ENCODE measurements around the gene SULF2. TPM values are rescaled to one million over a fixed set of nuclear protein-coding genes. Genes with fewer than 3 reads are reported as not detected.

Gene SULF2
- total RNA-seq, 1 donor from 2014 or later, result 62.1 TPM

- Mint-ChIP-seq H3K9me3 (ENCODE audit: unreplicated experiment) (no peaks in the 10 kb centered on the region), H3K36me3 (ENCODE audit: low read depth, unreplicated experiment) (peaks cover 4% of the 10 kb centered on the region), H3K4me1 (ENCODE audit: unreplicated experiment) (no peaks in the 10 kb centered on the region), H3K27me3 (ENCODE audit: unreplicated experiment) (peaks cover 7% of the 10 kb centered on the region), H3K4me3 (ENCODE audit: unreplicated experiment) (no peak overlapping the region), H3K27ac (ENCODE audit: unreplicated experiment) (no peak overlapping the region)
- no peak for DNase-seq (ENCODE audit: low spot score)
- no peak for TF ChIP-seq CTCF (IDR thresholded peaks at IDR 0.05; ENCODE audit: unreplicated experiment)
Observed at GRCh38 chr20:47736570-47737152, 48.6 kb downstream of the SULF2 start.

GRCh38 chr20:47735412-47736400 lies 49.6 kb downstream of the SULF2 start:
- no peak for TF ChIP-seq CTCF (IDR thresholded peaks at IDR 0.05; ENCODE audit: unreplicated experiment)
- Mint-ChIP-seq H3K36me3 (ENCODE audit: low read depth, unreplicated experiment) (peaks cover 4% of the 10 kb centered on the region), H3K27me3 (ENCODE audit: unreplicated experiment) (peaks cover 8% of the 10 kb centered on the region), H3K9me3 (ENCODE audit: unreplicated experiment) (no peaks in the 10 kb centered on the region), H3K27ac (ENCODE audit: unreplicated experiment) (no peak overlapping the region), H3K4me1 (ENCODE audit: unreplicated experiment) (no peaks in the 10 kb centered on the region), H3K4me3 (ENCODE audit: unreplicated experiment) (no peak overlapping the region)
- no peak for DNase-seq (ENCODE audit: low spot score)

GRCh38 chr20:47734870-47735269 lies 50.4 kb downstream of the SULF2 start:
- Mint-ChIP-seq H3K9me3 (ENCODE audit: unreplicated experiment) (no peaks in the 10 kb centered on the region), H3K27ac (ENCODE audit: unreplicated experiment) (no peak overlapping the region), H3K27me3 (ENCODE audit: unreplicated experiment) (peaks cover 6% of the 10 kb centered on the region), H3K36me3 (ENCODE audit: low read depth, unreplicated experiment) (peaks cover 4% of the 10 kb centered on the region), H3K4me3 (ENCODE audit: unreplicated experiment) (no peak overlapping the region), H3K4me1 (ENCODE audit: unreplicated experiment) (no peaks in the 10 kb centered on the region)
- no peak for DNase-seq (ENCODE audit: low spot score)
- TF ChIP-seq CTCF (IDR thresholded peaks at IDR 0.05; ENCODE audit: unreplicated experiment), result no peak

- Mint-ChIP-seq H3K4me3 (ENCODE audit: unreplicated experiment) (no peak overlapping the region), H3K27ac (ENCODE audit: unreplicated experiment) (no peak overlapping the region), H3K36me3 (ENCODE audit: low read depth, unreplicated experiment) (peaks cover 7% of the 10 kb centered on the region), H3K4me1 (ENCODE audit: unreplicated experiment) (no peaks in the 10 kb centered on the region), H3K9me3 (ENCODE audit: unreplicated experiment) (no peaks in the 10 kb centered on the region), H3K27me3 (ENCODE audit: unreplicated experiment) (peaks cover 8% of the 10 kb centered on the region)
- DNase-seq (ENCODE audit: low spot score), result no peak
- no peak for TF ChIP-seq CTCF (IDR thresholded peaks at IDR 0.05; ENCODE audit: unreplicated experiment)
Observed at GRCh38 chr20:47733892-47734291, 51.4 kb downstream of the SULF2 start.

GRCh38 chr20:47730744-47731143 lies 54.5 kb downstream of the SULF2 start:
- H3K4me3 Mint-ChIP-seq (ENCODE audit: unreplicated experiment), result no peak overlapping the region
- no peaks in the 10 kb centered on the region for H3K9me3 Mint-ChIP-seq (ENCODE audit: unreplicated experiment)
- H3K27me3 Mint-ChIP-seq (ENCODE audit: unreplicated experiment), result peaks cover 3% of the 10 kb centered on the region
- no peak overlapping the region for H3K27ac Mint-ChIP-seq (ENCODE audit: unreplicated experiment)
- no peak for DNase-seq (ENCODE audit: low spot score)
- no peaks in the 10 kb centered on the region for H3K4me1 Mint-ChIP-seq (ENCODE audit: unreplicated experiment)
- peaks cover 13% of the 10 kb centered on the region for H3K36me3 Mint-ChIP-seq (ENCODE audit: low read depth, unreplicated experiment)
- no peak for TF ChIP-seq CTCF (IDR thresholded peaks at IDR 0.05; ENCODE audit: unreplicated experiment)

Measured in endothelial cell (in vitro differentiated cells).